Kidney epithelial cell (primary cell): ENCODE results near the gene HOXA10. TPM values are rescaled to one million over a fixed set of nuclear protein-coding genes. Genes with fewer than 3 reads are reported as not detected.

Experiments
- DNase-seq: peaks from one replicate; pipeline ENCODE4 v3.0.0-alpha.2; 2010; ENCODE audit warnings: low read depth
- H3K27me3 ChIP-seq: 2 replicates; pipeline ENCODE4 v1.6.0; 2011; ENCODE audit warnings: low read length; ENCODE audit not compliant: control insufficient read depth, insufficient read depth
- H3K36me3 ChIP-seq: 2 replicates; pipeline ENCODE4 v1.5.1; 2011; ENCODE audit warnings: low read length; ENCODE audit not compliant: control insufficient read depth, insufficient read depth
- H3K4me3 ChIP-seq: 2 replicates; pipeline ENCODE4 v1.5.1; 2011; ENCODE audit warnings: low read depth, mild to moderate bottlenecking, control low read depth, low read length
- total RNA-seq: library from RNA; depleted of rRNA; stranded (reverse); fragments of >200 nt; gene quantifications from 2 replicates; pipeline ENCODE4 v1.2.3, GENCODE V29; 2015
- TF ChIP-seq, protein P1 (sequence below): IDR thresholded peaks from 2 replicates; pipeline ENCODE4 v1.5.1; 2011; ENCODE audit warnings: mild to moderate bottlenecking, moderate library complexity, low read length, control low read depth, inconsistent platforms; ENCODE audit not compliant: insufficient read depth, poor library complexity, severe bottlenecking

HOXA10 gene
- total RNA-seq, 1 donor from 2014 or later: 29.1 TPM

DNA sequence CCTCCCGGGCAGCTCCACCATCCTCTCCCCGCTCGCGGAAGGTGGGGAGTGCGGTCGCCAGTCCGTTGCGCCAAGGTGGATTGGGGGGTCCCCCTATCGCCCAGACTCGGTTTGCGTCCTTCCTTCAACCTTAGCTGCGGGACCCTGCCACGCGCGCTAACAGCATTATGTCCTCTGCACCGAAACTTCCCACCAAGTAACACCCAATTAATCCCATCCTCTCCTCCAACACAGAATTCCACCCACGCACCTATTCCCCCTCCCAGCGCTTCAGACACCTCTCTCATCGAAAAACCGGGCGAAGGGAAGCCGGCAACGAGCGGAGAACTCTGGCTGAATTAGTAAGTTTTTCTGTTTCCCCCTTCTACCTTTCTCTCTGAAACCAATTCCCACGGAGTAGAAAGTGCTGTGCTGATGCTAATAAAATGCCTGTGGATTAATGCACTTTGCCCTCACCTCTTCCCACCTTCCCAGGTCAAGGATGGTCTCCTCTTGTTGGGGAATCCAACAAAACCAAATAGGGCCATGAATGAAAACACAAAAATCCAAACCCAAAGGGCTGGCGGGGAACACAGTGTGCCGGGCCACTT is 22.7 kb downstream of the HOXA10 start:
- Histone ChIP-seq H3K4me3 (peak overlapping the region; percentile 71), H3K36me3 (no peaks in the 10 kb centered on the region), H3K27me3 (no peaks in the 10 kb centered on the region)
- no peak for DNase-seq
- TF ChIP-seq, protein P1, sequence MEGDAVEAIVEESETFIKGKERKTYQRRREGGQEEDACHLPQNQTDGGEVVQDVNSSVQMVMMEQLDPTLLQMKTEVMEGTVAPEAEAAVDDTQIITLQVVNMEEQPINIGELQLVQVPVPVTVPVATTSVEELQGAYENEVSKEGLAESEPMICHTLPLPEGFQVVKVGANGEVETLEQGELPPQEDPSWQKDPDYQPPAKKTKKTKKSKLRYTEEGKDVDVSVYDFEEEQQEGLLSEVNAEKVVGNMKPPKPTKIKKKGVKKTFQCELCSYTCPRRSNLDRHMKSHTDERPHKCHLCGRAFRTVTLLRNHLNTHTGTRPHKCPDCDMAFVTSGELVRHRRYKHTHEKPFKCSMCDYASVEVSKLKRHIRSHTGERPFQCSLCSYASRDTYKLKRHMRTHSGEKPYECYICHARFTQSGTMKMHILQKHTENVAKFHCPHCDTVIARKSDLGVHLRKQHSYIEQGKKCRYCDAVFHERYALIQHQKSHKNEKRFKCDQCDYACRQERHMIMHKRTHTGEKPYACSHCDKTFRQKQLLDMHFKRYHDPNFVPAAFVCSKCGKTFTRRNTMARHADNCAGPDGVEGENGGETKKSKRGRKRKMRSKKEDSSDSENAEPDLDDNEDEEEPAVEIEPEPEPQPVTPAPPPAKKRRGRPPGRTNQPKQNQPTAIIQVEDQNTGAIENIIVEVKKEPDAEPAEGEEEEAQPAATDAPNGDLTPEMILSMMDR: no peak

DNA sequence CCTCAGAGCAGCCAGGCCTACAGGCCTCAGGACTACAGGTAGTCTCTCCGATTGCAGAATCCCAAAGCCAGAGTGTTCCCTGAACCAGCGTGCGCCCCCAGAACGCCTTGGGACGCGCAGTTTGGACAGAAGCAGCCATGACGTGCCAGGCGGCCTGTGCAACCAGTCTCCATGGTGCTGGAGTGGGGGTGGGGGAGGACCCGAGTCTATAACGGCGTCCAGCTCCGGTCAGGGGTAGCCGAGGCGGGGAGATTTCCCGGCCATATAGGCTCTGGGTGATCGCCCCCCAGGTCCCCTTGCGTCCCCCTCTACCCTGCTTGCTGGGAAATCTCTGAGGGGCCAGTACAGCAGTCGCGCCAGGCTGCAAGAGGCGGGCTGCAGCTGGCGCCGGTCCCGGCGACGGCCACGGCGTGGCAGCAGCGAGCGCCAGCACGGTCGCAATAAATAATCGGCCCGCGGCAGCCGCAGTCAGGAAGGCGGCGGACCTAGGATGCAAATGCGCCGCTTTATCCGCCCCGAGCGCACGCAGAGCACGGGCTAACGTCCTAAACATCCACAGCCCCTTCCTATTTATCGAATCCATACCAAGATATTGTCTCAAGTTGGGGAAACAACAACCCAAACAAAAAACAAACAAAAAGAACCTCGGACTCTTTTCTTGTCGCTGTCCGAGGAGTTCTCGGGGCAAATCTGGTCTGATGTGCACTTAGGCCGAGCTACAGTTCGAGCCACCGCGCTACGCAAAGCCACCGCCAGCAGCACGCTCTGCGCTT is 23.4 kb downstream of the HOXA10 start:
- no peaks in the 10 kb centered on the region for H3K27me3 ChIP-seq
- no peak for DNase-seq
- no peaks in the 10 kb centered on the region for H3K36me3 ChIP-seq
- TF ChIP-seq, protein P1: peak; percentile 54
- peak overlapping the region; percentile 71 for H3K4me3 ChIP-seq

- H3K36me3 ChIP-seq: no peaks in the 10 kb centered on the region
- DNase-seq: no peak
- TF ChIP-seq, protein P1: no peak
- H3K4me3 ChIP-seq: peak overlapping the region; percentile 71
- H3K27me3 ChIP-seq: no peaks in the 10 kb centered on the region
These were observed 24.1 kb downstream of the HOXA10 start for GRCh38 chr7:27149842-27150567.

DNA sequence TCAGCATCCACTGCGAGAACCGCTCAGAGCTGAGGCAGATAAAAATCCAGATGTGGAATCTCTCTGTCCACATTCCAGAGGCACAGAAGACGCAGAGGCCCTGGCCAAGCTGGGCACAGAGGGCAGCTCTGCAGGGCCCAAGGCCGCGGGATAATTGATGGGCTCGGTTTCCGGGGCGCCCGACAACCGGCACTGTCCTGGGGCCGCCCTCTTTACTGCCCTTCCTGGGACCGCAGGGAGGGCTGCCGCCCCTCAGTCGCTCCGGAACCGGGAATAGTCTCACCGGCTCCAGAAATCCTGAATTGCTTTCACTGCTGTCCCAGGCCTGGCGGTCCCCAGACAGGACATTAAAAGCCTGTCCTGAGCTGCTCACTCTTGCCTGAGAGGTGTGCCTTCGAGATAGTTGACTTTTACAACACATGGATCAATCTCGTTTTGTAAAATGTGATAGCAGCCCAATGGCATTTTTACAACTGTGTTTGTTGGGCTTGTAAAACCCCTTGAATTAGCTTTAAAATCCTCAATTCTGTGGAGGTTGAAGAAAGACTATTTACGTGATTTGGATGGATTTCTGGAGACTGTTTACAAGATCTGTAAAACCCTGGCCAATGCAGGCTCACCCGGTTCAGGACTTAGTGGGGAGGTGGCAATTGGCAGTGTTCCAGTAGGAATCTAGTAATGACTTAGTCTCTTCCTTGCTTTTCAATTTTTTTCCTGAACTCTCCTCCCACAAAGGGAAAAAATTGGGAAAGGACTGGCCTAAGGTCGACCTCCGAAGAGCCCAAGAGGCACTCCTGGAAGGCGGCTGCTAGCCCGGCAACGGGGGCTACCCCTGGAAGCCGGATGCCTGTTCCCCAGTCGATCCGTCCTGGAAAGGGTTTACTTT is 25.1 kb downstream of the HOXA10 start:
- H3K4me3 ChIP-seq: peak overlapping the region; percentile 71
- DNase-seq: no peak

More for the DNA sequence above, 25.1 kb downstream of the HOXA10 start:
- TF ChIP-seq, protein P1: no peak
- Histone ChIP-seq H3K27me3 (no peaks in the 10 kb centered on the region), H3K36me3 (peaks cover 1% of the 10 kb centered on the region)
